Neural crest cell (in vitro differentiated cells): Measurements from ENCODE around the gene CDH13. TPM values are rescaled to one million over a fixed set of nuclear protein-coding genes. Genes with fewer than 3 reads are reported as not detected.

ENCODE experiments used
- DNase-seq: peaks from one replicate; pipeline ENCODE4 v3.0.0; 2021; ENCODE audit warnings: low read depth, mixed read lengths, low spot score
- H3K27ac Mint-ChIP-seq: one replicate; pipeline ENCODE4 v1.8.0; 2021; ENCODE audit warnings: mild to moderate bottlenecking, mixed read lengths; ENCODE audit not compliant: unreplicated experiment
- H3K27me3 Mint-ChIP-seq: 2 replicates; pipeline ENCODE4 v1.8.0; 2021; ENCODE audit warnings: low read depth, mild to moderate bottlenecking, mixed read lengths
- H3K36me3 Mint-ChIP-seq: 2 replicates; pipeline ENCODE4 v1.8.0; 2021; ENCODE audit warnings: low read depth, mild to moderate bottlenecking, mixed read lengths
- H3K4me1 Mint-ChIP-seq: 2 replicates; pipeline ENCODE4 v1.8.0; 2021; ENCODE audit warnings: mixed read lengths
- H3K4me3 Mint-ChIP-seq: one replicate; pipeline ENCODE4 v1.8.0; 2021; ENCODE audit warnings: mild to moderate bottlenecking, mixed read lengths
- H3K9me3 Mint-ChIP-seq: 2 replicates; pipeline ENCODE4 v1.8.0; 2021; ENCODE audit warnings: mixed read lengths
- total RNA-seq: library from RNA; stranded (reverse); gene quantifications from 2 replicates; pipeline ENCODE4 v1.2.1, GENCODE V29; 2021
- TF ChIP-seq, protein P1 (sequence below): fragments of 200-600 bp; sonication (generic); conservative IDR thresholded peaks from 2 replicates; pipeline ENCODE4 v1.5.0; 2021; ENCODE audit warnings: antibody characterized with exemption, mild to moderate bottlenecking

CDH13 gene
- total RNA-seq, 1 donor from 2014 or later, result 1.1 TPM

DNA sequence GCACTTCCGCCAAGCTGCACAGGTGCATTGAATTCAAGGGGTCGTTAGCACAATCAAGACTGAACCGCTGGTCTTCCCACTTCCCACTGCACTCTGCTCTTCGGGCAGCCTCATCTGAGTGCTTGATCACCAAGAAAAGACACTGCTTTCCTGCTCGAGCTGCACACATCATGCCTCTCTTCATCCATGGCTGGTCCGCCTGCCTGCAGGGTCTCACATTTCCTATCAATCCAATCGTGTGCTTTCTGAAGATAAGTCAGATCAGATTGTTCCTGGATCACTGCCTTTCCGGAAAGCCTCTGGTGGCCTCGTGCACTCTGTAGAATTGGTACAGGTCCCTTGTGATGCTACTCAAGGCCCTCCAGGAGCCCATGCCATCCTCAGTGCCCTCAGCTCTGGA is 1150.2 kb downstream of the CDH13 start:
- H3K27ac Mint-ChIP-seq, result no peak overlapping the region
- no peaks in the 10 kb centered on the region for H3K36me3 Mint-ChIP-seq

DNA sequence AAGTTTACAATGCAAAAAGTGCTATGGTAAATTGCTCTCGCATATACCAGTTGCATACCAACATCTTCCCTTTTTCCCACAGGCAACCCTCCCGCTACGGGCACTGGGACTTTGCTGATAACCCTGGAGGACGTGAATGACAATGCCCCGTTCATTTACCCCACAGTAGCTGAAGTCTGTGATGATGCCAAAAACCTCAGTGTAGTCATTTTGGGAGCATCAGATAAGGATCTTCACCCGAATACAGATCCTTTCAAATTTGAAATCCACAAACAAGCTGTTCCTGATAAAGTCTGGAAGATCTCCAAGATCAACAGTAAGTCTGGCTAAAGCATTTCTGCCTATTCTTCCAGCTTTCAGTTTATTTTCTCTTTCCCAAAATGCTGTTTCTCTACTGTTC is 1153.1 kb downstream of the CDH13 start:
- peaks cover 8% of the 10 kb centered on the region for H3K4me1 Mint-ChIP-seq
- H3K4me3 Mint-ChIP-seq, result no peak overlapping the region
- TF ChIP-seq, protein P1, sequence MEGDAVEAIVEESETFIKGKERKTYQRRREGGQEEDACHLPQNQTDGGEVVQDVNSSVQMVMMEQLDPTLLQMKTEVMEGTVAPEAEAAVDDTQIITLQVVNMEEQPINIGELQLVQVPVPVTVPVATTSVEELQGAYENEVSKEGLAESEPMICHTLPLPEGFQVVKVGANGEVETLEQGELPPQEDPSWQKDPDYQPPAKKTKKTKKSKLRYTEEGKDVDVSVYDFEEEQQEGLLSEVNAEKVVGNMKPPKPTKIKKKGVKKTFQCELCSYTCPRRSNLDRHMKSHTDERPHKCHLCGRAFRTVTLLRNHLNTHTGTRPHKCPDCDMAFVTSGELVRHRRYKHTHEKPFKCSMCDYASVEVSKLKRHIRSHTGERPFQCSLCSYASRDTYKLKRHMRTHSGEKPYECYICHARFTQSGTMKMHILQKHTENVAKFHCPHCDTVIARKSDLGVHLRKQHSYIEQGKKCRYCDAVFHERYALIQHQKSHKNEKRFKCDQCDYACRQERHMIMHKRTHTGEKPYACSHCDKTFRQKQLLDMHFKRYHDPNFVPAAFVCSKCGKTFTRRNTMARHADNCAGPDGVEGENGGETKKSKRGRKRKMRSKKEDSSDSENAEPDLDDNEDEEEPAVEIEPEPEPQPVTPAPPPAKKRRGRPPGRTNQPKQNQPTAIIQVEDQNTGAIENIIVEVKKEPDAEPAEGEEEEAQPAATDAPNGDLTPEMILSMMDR, result no peak
- no peak for DNase-seq
- no peaks in the 10 kb centered on the region for H3K9me3 Mint-ChIP-seq
- peaks cover 2% of the 10 kb centered on the region for H3K27me3 Mint-ChIP-seq
- H3K36me3 Mint-ChIP-seq, result no peaks in the 10 kb centered on the region
- no peak overlapping the region for H3K27ac Mint-ChIP-seq

More for the DNA sequence above, 1150.2 kb downstream of the CDH13 start:
- DNase-seq, result no peak
- H3K27me3 Mint-ChIP-seq, result peaks cover 2% of the 10 kb centered on the region
- H3K4me1 Mint-ChIP-seq, result peaks cover 13% of the 10 kb centered on the region
- TF ChIP-seq, protein P1, result no peak
- H3K9me3 Mint-ChIP-seq, result peaks cover 4% of the 10 kb centered on the region
- H3K4me3 Mint-ChIP-seq, result no peak overlapping the region

DNA sequence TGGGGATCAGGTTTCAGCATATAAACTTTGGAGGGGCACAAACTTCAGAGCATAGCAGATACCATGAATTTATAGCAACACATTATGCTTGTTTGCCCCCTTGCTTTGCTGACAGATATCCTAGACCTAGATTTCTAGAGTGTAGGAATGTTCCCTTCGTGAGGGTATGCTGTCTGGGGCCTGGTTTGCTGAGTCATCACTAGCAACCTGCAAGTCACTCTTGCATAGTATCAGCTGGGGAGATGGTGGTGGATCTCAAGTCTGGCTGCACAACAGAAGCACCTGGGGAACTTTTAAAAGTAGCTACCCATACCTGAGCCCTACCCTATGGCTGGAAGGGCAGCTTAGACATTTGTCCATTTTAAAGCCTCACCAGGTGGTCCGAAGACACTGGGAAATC is 1158.7 kb downstream of the CDH13 start:
- TF ChIP-seq, protein P1, result no peak
- peaks cover 2% of the 10 kb centered on the region for H3K27me3 Mint-ChIP-seq
- no peaks in the 10 kb centered on the region for H3K36me3 Mint-ChIP-seq
- no peak for DNase-seq
- no peaks in the 10 kb centered on the region for H3K9me3 Mint-ChIP-seq
- H3K4me3 Mint-ChIP-seq, result no peak overlapping the region
- H3K4me1 Mint-ChIP-seq, result no peaks in the 10 kb centered on the region
- no peak overlapping the region for H3K27ac Mint-ChIP-seq

DNA sequence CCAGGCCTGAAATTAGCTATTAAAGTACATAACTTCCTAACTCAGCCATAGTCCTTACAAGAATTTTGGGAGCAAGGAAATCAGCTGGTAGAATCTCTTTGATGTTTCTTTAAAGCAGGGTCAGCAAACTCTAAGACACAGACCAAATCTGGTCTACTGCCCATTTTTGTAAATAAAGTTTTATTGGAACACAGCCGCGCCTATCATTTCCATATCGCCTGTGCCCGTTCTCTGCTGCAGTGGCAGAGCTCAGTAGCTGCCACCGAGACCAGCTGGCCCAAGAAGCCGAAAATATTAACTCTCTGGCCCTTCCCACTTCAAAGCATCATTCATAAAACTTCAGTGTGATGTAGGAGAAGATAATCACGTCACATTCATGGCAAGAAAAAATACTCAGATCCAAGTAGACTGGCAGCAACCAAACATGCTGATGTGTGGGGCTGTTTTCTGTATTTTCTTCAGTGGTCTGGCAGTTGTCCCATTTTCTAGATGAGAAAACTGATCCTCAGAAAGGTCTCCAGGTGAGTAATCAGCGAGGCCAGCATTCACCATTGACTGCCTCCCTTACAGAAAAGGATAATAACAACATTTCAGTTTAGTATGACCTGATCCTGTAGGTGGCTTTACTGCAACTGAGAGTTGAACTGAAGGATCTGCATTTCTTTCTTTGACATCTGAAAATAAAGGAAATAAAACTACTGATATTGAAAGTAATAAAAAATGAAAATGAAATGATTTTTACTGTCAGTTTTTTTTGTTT is 1163.1 kb downstream of the CDH13 start:
- Mint-ChIP-seq H3K27ac (no peak overlapping the region), H3K4me3 (no peak overlapping the region), H3K36me3 (no peaks in the 10 kb centered on the region), H3K27me3 (no peaks in the 10 kb centered on the region), H3K4me1 (peaks cover 3% of the 10 kb centered on the region), H3K9me3 (no peaks in the 10 kb centered on the region)
- TF ChIP-seq, protein P1, result no peak
- no peak for DNase-seq

DNA sequence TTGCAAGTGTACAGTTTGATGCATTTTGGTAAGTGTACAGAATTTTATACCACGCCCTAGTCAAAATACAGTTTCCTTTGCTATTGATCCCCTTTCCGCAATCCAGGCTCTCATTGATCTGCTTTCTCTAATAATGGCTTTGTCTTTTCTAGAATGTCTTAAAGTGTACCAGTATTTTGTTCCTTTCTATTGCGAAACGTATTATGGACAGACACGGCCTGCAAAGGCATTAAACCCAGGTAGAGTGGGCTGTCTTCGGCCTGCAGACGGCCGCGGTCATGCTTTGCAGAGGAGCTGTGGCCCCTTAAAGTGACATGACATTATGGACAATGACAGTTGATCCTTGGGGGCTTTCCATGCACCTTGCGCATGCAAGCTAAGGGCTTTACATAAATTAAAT is 1165.1 kb downstream of the CDH13 start:
- Mint-ChIP-seq H3K4me1 (peaks cover 11% of the 10 kb centered on the region), H3K27me3 (peaks cover 5% of the 10 kb centered on the region), H3K9me3 (no peaks in the 10 kb centered on the region), H3K27ac (no peak overlapping the region), H3K4me3 (no peak overlapping the region), H3K36me3 (no peaks in the 10 kb centered on the region)
- TF ChIP-seq, protein P1, result no peak
- DNase-seq, result no peak
